T-helper 17 cell (primary cell): ENCODE data around the gene NUDT8. TPM values are rescaled to one million over a fixed set of nuclear protein-coding genes. Genes with fewer than 3 reads are reported as not detected.
"Not testable (repeated sequence)": the region's sequence is repeated elsewhere in the genome, so short reads cannot be mapped to it uniquely, and the experiment has no call there.

Experiments
- ATAC-seq: fragments of 150-1000 bp; cut with Tn5 transposase; 2 replicates; pipeline ENCODE4 v1.10.0; 2021; ENCODE audit warnings: mild to moderate bottlenecking, moderate library complexity
- DNase-seq, 3 donors: peaks; one replicate each; pipeline versions ENCODE4 v3.0.0 to v3.0.0-alpha.2; 2020 to 2021
- H3K9me3 ChIP-seq: one replicate; pipeline ENCODE4 v1.7.0; 2013; ENCODE audit warnings: low read length, mild to moderate bottlenecking; ENCODE audit not compliant: control insufficient read depth, poor library complexity, severe bottlenecking
- H3K27ac Mint-ChIP-seq: one replicate; pipeline ENCODE4 v1.8.0; 2022; ENCODE audit warnings: mild to moderate bottlenecking, moderate library complexity, mixed read lengths
- H3K27me3 Mint-ChIP-seq: one replicate; pipeline ENCODE4 v1.8.0; 2022; ENCODE audit warnings: mixed read lengths
- H3K36me3 Mint-ChIP-seq: one replicate; pipeline ENCODE4 v1.8.0; 2022; ENCODE audit warnings: low read depth, mixed read lengths
- H3K4me1 Mint-ChIP-seq: one replicate; pipeline ENCODE4 v1.8.0; 2022; ENCODE audit warnings: mild to moderate bottlenecking, mixed read lengths
- H3K4me3 Mint-ChIP-seq: one replicate; pipeline ENCODE4 v1.8.0; 2022; ENCODE audit warnings: mild to moderate bottlenecking, moderate library complexity, mixed read lengths
- total RNA-seq, 4 donors: library from RNA in 2 of 4; stranded (reverse) in 2 of 4; gene quantifications; one replicate each; pipeline ENCODE4 v1.2.3 and lab custom pipeline; 2022 to 2026

NUDT8 gene
- total RNA-seq, 2 donors from 2014 or later: 1.5 to 3.4 TPM

- no peaks in the 10 kb centered on the region for H3K9me3 ChIP-seq
- Mint-ChIP-seq H3K36me3 (no peaks in the 10 kb centered on the region), H3K27me3 (peaks cover 7% of the 10 kb centered on the region), H3K4me3 (no peak overlapping the region), H3K4me1 (no peaks in the 10 kb centered on the region), H3K27ac (no peak overlapping the region)
- DNase-seq: no peak
- no peak for ATAC-seq
Measured at GRCh38 chr11:67665541-67666302, 36.0 kb upstream of the NUDT8 start.

GRCh38 chr11:67664696-67665540, 35.2 kb upstream of the NUDT8 start:
- Mint-ChIP-seq H3K27ac (no peak overlapping the region), H3K27me3 (peaks cover 6% of the 10 kb centered on the region), H3K36me3 (no peaks in the 10 kb centered on the region), H3K4me3 (no peak overlapping the region), H3K4me1 (no peaks in the 10 kb centered on the region)
- no peaks in the 10 kb centered on the region for H3K9me3 ChIP-seq
- no peak for DNase-seq
- no peak for ATAC-seq

DNA sequence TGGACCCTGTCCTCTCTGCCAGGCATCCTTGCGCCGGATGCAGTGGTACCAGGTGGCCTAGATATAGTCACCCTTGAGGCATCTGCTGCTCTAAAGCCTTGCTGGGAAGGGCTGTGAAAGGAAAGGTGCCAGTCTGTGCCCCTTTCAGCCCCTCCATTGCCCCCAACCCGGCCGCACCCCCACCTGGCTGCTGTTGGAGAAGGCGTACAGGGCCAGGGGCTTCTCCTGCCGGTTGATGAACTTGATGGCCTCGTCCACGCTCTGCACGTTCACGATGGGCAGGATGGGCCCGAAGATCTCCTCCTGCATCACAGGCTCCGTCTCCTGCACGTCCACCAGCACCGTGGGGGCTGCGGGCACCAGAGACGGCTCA, 34.5 kb upstream of the NUDT8 start:
- H3K27ac Mint-ChIP-seq: no peak overlapping the region
- H3K9me3 ChIP-seq: no peaks in the 10 kb centered on the region
- no peaks in the 10 kb centered on the region for H3K4me1 Mint-ChIP-seq
- H3K27me3 Mint-ChIP-seq: peaks cover 6% of the 10 kb centered on the region
- H3K4me3 Mint-ChIP-seq: no peak overlapping the region
- DNase-seq (no peak), ATAC-seq (no peak)
- H3K36me3 Mint-ChIP-seq: no peaks in the 10 kb centered on the region

DNA sequence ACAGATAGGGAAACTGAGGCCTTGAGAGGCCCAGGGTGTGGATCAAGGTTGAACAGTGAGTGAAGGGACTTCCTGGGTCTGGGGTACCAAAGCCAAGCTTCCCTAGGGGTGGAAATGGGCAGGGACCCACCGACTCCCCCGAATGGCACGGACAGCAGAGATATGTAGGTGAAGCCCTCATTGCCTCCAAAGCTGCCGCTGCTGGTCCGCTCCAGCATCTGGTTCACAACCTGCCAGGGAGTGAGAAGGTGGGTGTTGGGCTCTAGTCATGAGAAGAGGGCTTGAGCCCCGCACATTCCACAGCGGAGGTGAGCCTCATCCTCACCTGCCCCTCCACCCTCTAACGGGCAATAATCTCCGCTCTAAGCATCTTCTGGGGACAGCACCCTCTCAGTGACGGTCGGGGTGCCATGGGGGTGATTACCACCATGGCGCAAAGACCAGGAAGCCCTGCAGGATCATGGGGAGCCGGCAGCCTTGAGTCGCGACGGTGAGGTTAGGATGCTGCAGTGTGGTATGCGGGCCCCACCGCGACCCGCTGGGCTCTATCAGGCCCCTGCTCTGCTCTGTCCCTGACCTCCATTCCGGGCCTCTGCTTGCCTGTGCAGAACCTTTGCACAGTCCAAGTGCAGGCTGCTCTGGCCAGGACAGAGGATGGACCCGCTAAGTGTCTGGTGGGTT, 33.9 kb upstream of the NUDT8 start:
- Mint-ChIP-seq H3K27me3 (peaks cover 6% of the 10 kb centered on the region), H3K4me3 (no peak overlapping the region), H3K4me1 (peaks cover 3% of the 10 kb centered on the region), H3K27ac (no peak overlapping the region), H3K36me3 (no peaks in the 10 kb centered on the region)
- ATAC-seq (no peak), DNase-seq (no peak)
- no peaks in the 10 kb centered on the region for H3K9me3 ChIP-seq

DNA sequence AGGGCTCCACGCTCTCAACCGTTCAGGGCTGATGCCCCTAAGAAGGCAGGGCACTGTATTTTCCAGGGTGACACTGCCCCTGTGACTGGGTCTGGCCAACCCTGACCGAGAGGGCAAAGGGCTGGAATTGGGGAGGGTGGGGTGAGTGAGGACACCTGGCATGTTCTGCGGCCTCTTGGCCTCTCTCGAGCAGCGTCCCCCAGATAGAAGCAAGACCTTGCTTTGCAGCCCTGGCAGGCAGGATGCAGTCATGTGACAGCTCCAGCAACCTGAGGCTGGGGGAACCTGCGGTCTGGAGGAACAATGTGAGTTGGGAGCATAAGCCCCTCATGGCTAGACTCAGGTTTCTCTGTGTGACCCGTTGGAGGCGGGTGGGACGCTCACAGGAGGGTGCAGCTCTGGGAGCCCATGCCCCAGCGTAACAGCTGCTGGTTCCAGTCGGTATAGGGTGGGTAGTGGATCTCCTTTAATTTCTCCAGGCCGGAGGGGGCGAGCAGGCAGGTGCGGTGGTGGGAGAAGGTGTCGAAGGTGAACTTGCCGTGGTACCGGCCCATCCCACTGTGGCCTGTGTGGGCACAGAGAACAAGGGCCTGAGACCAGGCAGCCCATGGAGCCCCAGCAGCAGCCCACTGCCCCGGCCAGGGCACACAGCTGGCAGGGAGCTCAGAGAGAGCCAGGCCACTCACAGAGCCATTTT, 33.2 kb upstream of the NUDT8 start:
- Mint-ChIP-seq H3K4me3 (no peak overlapping the region), H3K4me1 (peaks cover 3% of the 10 kb centered on the region), H3K27ac (no peak overlapping the region), H3K36me3 (no peaks in the 10 kb centered on the region), H3K27me3 (peaks cover 6% of the 10 kb centered on the region)
- no peaks in the 10 kb centered on the region for H3K9me3 ChIP-seq
- DNase-seq (no peak), ATAC-seq (no peak)

DNA sequence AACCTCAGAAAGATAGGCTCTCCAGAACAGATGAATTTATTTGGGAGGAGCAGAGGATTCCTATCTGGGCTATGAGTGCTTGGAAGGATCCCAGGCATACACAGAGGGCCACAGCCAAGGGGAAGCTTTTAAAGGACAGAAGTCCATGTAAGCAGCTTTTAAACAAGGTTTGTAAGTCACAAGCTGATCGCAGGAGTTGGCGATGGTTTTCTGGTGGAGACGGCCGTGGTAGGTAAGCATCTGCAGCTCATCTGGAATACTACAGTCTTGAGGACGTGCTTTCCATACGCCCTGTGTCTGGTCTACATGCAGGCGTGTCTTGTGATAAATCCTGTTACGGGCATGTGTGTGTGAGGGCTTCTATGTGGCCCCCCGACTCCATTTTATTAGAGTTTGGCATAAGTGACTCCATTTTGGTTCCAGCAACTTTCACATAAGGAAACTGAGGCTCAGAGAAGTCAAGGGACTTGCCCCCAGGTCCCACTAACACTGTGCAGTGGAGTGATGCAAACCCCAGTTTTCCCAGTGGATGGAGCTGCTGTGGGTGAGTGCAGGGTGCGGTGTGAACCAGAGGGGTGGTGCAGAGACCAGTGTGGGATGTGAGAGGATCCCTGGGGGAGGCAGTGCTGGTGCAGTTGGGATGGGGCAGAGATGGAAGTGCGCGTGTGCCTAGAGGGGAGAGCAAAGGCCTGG, 32.6 kb upstream of the NUDT8 start:
- Mint-ChIP-seq H3K27ac (no peak overlapping the region), H3K27me3 (peaks cover 6% of the 10 kb centered on the region), H3K4me1 (peaks cover 5% of the 10 kb centered on the region), H3K4me3 (peak overlapping the region; percentile 41), H3K36me3 (no peaks in the 10 kb centered on the region)
- H3K9me3 ChIP-seq: no peaks in the 10 kb centered on the region
- ATAC-seq (no peak), DNase-seq (no peak)

GRCh38 chr11:67660752-67661151, 31.0 kb upstream of the NUDT8 start:
- H3K36me3 Mint-ChIP-seq, ATAC-seq, H3K27me3 Mint-ChIP-seq, H3K9me3 ChIP-seq, DNase-seq, H3K4me1 Mint-ChIP-seq, H3K4me3 Mint-ChIP-seq, H3K27ac Mint-ChIP-seq: not testable (repeated sequence)

DNA sequence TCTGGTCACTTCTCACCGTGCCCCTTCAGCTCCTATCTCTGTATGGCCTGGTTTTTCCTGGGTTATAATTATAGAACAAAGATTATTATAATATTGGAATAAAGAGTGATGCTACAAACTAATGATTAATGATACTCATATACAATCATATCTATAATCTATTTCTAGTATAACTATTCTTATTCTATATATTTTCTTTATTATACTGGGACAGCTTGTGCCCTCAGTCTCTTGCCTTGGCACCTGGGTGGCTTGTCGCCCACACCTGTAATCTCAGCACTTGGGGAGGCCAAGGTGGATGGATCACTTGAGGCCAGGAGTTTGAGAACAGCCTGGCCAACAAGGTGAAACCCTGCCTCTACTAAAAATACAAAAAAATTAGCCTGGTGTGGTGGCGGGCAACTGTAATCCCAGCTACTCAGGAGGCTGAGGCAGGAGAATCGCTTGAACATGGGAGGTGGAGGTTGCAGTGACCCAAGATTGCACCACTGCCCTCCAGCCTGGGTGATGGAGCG, 30.0 kb upstream of the NUDT8 start:
- not testable (repeated sequence) for DNase-seq, H3K9me3 ChIP-seq, H3K27me3 Mint-ChIP-seq, H3K4me3 Mint-ChIP-seq, H3K4me1 Mint-ChIP-seq, H3K36me3 Mint-ChIP-seq, ATAC-seq, H3K27ac Mint-ChIP-seq

DNA sequence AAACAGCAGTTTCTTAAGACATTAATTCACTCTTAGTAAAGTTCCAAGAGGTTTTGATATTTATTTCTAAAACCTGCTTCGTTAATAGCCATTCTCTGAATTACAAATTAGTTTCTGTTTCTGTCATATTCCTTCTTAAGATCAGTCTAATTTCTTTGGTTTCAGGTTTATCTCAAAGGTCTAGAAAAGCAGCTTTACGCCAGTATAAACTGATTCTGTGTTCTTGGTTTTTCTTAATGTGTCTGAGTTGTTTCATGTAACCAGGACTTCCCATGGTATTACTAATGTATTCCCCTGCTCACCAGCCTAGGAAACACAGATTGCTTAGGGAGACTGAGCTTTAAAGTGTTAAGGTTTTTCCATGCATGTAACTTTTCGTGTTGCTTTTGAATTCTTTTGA, 27.6 kb upstream of the NUDT8 start:
- Mint-ChIP-seq H3K27ac (no peak overlapping the region), H3K27me3 (no peaks in the 10 kb centered on the region), H3K36me3 (no peaks in the 10 kb centered on the region), H3K4me3 (no peak overlapping the region), H3K4me1 (peaks cover 8% of the 10 kb centered on the region)
- DNase-seq (no peak), ATAC-seq (no peak)
- no peaks in the 10 kb centered on the region for H3K9me3 ChIP-seq

DNA sequence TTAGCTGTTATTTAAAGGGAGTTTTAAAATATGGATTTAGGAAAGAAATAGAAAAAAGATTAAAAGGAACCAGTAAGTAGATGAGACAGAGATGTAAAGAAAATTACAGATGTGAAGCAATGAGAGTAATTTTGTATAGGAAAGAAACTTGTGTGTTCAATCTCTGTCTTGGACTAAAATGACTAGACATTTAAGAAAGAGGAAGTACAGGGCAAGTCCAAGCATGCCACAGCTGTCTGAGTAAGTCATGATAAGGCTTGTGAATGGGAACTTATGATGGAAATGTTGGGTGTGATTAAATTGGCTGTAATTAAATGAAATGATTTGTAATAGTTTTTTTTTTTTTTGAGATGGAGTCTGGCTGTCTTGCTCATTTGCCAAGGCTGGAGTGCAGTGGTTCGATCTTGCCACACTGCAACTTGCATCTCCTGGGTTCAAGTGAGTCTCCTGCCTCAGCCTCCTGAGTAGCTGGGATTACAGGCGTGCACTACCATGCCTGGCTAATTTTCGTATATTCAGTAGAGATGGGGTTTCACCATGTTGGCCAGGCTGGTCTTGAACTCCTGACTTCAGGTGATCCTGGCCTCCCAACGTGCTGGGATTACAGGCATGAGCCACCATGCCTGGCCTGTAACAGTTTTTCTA, 26.7 kb upstream of the NUDT8 start:
- H3K4me3 Mint-ChIP-seq: no peak overlapping the region
- DNase-seq (no peak), ATAC-seq (no peak)
- no peaks in the 10 kb centered on the region for H3K36me3 Mint-ChIP-seq
- peaks cover 8% of the 10 kb centered on the region for H3K4me1 Mint-ChIP-seq
- H3K27me3 Mint-ChIP-seq: no peaks in the 10 kb centered on the region
- no peak overlapping the region for H3K27ac Mint-ChIP-seq
- H3K9me3 ChIP-seq: no peaks in the 10 kb centered on the region

- H3K9me3 ChIP-seq: no peaks in the 10 kb centered on the region
- peaks cover 11% of the 10 kb centered on the region for H3K4me1 Mint-ChIP-seq
- H3K27me3 Mint-ChIP-seq: no peaks in the 10 kb centered on the region
- H3K27ac Mint-ChIP-seq: no peak overlapping the region
- H3K4me3 Mint-ChIP-seq: no peak overlapping the region
- no peak for DNase-seq
- no peak for ATAC-seq
- H3K36me3 Mint-ChIP-seq: no peaks in the 10 kb centered on the region
Measured at GRCh38 chr11:67654225-67654624, 24.5 kb upstream of the NUDT8 start.
